Stimulated activated CD4-positive, alpha-beta T cell treated with anti-CD3 and anti-CD28 coated beads, Interleukin-12 subunit alpha, Interleukin-12 subunit beta, amount 100 ng/mL, for 4 hours (primary cell): Measurements from ENCODE around the gene GORASP2.

Experiments used
- DNase-seq: peaks from one replicate; pipeline ENCODE4 v3.0.0-alpha.2; 2020

The GORASP2 gene

GRCh38 chr2:170924969-170925368, 4.1 kb upstream of the GORASP2 start:
- DNase-seq, result no peak

- no peak for DNase-seq
Measured at GRCh38 chr2:170925923-170926322, 3.1 kb upstream of the GORASP2 start.

- DNase-seq, result no peak
Measured at GRCh38 chr2:170926743-170927297, 2.2 kb upstream of the GORASP2 start.

GRCh38 chr2:170928036-170928823, 823 bp upstream of the GORASP2 start:
- DNase-seq, result no peak

GRCh38 chr2:170929686-170930050, 615 bp downstream of the GORASP2 start:
- peak; percentile 25 for DNase-seq

- DNase-seq, result peak; percentile 25
Measured at GRCh38 chr2:170930131-170930990, 1.3 kb downstream of the GORASP2 start.

- no peak for DNase-seq
Measured at GRCh38 chr2:170930991-170931266, 1.9 kb downstream of the GORASP2 start.

GRCh38 chr2:170932166-170932565, 3.1 kb downstream of the GORASP2 start:
- DNase-seq, result no peak

GRCh38 chr2:170932948-170933347, 3.9 kb downstream of the GORASP2 start:
- no peak for DNase-seq

- DNase-seq, result no peak
Measured at GRCh38 chr2:170937709-170938379, 8.8 kb downstream of the GORASP2 start.

- no peak for DNase-seq
Measured at GRCh38 chr2:170940066-170940465, 11.0 kb downstream of the GORASP2 start.

- DNase-seq, result no peak
Measured at GRCh38 chr2:170942615-170943014, 13.6 kb downstream of the GORASP2 start.

- DNase-seq, result no peak
Measured at GRCh38 chr2:170943041-170943440, 14.0 kb downstream of the GORASP2 start.

- DNase-seq, result no peak
Measured at GRCh38 chr2:170943596-170943995, 14.5 kb downstream of the GORASP2 start.

GRCh38 chr2:170944545-170944944, 15.5 kb downstream of the GORASP2 start:
- DNase-seq, result no peak

GRCh38 chr2:170949415-170949814, 20.4 kb downstream of the GORASP2 start:
- no peak for DNase-seq

- DNase-seq, result no peak
Measured at GRCh38 chr2:170950221-170950761, 21.2 kb downstream of the GORASP2 start.

- no peak for DNase-seq
Measured at GRCh38 chr2:170953941-170954340, 24.9 kb downstream of the GORASP2 start.

- DNase-seq, result no peak
Measured at GRCh38 chr2:170963386-170963785, 34.3 kb downstream of the GORASP2 start.

GRCh38 chr2:170965446-170966225, 36.6 kb downstream of the GORASP2 start:
- no peak for DNase-seq

- DNase-seq, result no peak
Measured at GRCh38 chr2:170966648-170967396, 37.8 kb downstream of the GORASP2 start.

GRCh38 chr2:170967553-170967952, 38.5 kb downstream of the GORASP2 start:
- DNase-seq, result no peak
